Measurements from ENCODE around the gene SORBS2.

Gene SORBS2

GRCh38 chr4:185710487-185710995 is 101.5 kb downstream of the SORBS2 start:
- no peak for DNase-seq

GRCh38 chr4:185709802-185710486 is 102.0 kb downstream of the SORBS2 start:
- DNase-seq = no peak

DNA sequence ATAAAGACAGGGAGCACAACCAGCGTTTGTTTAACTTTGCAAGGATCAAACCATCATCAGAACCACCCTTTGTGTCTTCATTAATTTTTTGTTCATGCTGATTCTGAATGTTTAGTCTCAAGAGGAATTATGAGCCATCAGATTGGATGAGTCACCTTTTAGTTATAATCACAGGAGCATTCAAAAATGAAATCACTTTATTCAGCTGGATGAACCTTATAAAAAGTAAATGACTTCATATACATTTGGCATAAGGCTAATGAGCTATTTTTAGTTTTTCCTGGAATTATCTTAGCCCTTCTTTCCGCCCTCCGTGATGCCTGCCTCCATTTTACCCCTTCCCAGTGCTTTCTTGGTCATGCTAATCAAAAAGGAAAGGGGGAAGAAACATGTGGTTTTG is 103.6 kb downstream of the SORBS2 start:
- DNase-seq = no peak

DNA sequence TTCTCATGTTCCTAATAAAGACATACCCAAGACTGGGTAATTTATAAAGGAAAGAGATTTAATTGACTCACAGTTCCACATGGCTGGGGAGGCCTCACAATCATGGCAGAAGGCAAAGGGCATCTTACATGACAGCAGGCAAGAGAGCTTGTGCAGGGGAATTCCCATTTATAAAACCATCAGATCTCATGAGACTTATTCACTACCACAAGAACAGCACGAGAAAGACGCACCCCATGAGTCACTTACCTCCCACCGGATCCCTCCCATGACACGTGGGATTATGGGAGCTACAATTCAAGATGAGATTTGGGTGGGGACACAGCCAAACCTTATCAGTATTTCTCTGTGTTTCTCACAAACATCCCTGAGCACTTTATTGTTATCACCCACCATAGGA is 104.4 kb downstream of the SORBS2 start:
- peak; percentile 5 for DNase-seq

DNA sequence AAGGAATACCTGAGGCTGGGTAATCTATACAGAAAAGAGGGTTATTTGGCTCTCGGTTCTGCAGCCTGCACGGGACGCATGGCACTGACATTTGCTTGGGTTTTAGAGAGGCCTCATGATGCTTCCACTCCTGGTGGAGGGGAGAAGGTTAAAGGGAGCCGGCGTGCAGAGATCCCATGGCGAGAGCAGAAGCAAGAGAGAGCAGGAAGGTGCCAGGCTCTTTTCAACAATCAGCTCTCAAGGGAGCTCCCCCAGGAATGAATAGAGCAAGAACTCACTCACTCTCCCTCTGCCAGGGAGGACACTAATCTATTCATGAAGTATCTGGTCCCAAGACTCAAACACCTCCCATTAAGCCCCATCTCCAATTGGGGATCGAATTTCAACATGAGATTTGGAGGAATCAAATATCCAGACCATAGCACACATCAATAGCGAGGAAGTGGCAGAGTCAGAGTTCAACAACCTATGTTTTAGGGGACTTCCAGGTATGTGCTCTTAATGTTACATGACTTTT is 109.8 kb downstream of the SORBS2 start:
- no peak for DNase-seq

GRCh38 chr4:185700630-185701029 is 111.4 kb downstream of the SORBS2 start:
- no peak for DNase-seq

DNA sequence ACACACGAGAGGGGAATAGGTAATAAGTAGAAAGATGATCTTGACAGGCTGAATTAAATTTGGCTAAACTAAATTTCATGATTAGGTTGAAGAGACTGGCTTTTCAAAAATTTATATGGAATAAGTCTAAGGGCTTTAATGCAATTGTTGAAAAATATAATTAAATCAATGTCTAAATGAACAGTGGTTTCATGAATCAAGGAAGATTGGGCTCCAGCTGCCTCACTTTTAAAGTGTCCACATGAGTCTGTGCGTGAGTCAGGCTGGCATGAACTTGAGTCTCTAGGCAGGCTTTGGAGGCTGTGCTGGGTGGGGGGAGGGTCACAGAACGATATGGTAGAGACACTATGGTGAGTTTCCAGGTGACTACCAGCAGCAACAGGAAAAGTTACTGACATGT is 111.9 kb downstream of the SORBS2 start:
- no peak for DNase-seq

DNA sequence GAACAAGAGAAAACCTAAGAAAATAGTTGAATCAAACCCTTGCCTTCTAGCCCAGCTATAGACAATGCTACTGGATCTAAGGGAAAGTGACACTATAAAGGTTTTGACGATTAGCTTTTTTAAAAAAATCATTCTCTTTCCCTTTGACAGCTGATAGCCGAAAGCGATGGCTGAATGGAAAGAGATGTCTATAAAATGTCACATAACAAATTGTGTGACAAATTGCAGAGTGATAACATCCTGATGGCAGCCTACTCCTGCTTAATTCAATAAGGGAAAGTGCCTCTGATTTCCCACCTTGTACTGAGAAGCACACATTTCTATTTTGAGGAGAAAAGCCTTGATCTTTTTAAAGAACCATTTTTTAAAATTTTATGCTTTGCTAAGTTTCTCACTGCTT is 114.5 kb downstream of the SORBS2 start:
- DNase-seq = no peak

DNA sequence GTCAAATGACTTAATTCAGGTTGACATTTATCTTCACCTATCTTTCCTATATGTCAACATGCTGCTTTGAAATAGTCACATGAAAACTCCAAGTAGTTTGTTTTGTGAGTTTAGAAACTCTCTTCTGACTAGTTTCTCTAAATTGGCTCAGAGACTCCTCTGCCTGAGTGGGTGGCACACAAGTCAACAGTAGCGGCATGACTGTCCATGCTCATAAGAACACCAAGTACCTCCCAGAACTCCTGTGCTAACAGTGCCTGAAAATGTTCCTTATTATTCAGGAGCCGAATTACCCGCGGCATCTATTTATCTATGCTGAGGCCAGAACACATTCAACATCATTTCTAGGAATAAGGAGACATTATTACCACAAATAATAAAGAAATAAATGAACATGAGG is 116.3 kb downstream of the SORBS2 start:
- no peak for DNase-seq

- DNase-seq = no peak
Measured at GRCh38 chr4:185693548-185694215, 118.3 kb downstream of the SORBS2 start.

GRCh38 chr4:185689407-185689806 is 122.6 kb downstream of the SORBS2 start:
- no peak for DNase-seq

- DNase-seq = no peak
Measured at GRCh38 chr4:185685804-185686203, 126.2 kb downstream of the SORBS2 start.

DNA sequence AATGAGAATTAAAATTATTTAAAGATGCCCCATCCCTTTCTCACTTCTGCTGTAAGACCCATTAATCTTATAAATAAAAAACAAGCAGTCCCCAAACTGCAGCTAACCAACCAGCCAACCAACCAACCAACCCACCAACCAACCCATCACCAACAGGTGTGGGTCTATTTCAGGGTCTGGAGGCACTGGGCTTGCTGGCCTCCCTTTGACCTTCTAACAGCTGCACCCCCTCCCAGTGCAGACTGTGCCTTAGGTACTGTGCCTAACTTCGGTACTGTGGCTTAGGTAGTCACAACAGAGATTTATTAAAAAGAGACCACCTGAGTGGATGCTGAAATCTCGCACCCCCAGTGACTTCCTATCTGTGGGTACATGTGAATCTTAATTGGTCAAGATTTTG is 128.1 kb downstream of the SORBS2 start:
- DNase-seq = no peak

DNA sequence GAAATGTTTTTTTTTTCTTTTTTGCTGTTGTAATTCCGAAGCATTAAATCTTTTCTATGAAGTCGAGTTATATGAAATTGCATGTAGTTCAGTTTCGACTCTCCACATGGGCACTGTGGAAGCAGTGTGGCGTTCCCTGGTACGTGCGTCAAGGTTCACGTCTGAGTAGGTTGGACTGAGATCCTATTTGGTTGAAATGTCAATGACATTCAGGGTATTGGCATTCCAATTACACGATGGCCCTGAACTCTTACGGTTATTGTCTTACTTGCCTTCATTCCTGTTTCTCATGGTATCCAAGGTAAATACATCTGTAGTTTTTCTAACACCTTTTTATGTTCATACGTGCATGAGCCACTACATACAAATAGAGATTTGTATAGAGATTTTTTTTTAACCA is 128.8 kb downstream of the SORBS2 start:
- DNase-seq = no peak

DNA sequence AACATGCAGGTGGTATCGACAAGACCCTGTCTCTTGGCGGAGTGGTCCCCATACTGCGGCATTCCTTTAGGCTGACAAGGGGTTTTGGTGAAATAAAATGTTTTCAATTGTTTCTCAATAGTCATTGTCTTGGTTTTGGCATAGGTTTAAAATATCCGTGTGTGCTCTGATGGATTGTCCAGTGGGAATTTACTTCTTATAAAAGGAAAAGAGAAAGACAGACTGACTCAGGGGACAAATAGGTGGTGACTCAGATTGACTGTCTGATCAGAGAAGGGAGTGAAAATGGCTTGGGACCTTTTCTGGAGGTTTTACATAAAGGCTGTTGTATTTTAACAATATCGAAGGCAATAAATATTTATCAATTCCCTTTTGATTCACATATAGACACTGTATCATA is 129.8 kb downstream of the SORBS2 start:
- DNase-seq = no peak

GRCh38 chr4:185681604-185682003 is 130.4 kb downstream of the SORBS2 start:
- DNase-seq = no peak

DNA sequence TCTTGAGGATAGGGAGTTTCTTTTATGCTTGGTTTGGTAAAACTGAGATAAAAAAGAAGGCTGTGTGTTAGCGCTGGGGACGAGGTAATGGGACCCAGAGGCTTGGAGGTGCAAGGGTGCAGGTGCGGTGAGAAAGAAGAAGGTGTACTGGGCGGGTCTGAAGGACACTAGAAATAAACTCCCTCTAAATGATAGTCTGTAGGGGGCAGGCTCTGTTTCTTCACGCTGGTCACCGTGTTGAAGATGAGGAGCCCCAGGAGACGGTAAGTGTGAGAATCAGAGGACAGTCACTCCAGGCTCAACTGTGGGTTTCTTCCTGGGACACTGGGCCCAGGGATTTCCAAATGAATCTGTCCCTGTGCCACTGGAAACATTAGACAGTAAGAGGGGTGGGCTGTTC is 131.4 kb downstream of the SORBS2 start:
- no peak for DNase-seq

DNA sequence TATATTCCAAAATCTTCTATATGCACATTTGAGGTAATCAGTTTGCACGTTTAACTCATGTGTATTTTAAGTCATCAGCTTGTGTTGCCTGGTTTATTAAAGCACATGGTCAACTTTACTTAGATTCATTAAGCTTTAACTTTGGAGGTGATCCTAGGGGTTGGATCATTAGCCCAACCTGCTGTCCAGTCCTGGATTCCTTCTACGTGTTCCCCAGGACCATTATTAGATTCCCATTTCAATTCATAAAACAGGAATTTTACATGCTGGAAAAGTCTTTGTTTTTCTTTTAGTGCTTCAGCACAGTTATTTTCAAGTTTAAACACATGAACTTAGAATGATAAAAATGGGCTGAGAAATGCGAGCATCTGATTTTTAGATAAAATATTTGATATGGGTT is 132.5 kb downstream of the SORBS2 start:
- DNase-seq = no peak

DNA sequence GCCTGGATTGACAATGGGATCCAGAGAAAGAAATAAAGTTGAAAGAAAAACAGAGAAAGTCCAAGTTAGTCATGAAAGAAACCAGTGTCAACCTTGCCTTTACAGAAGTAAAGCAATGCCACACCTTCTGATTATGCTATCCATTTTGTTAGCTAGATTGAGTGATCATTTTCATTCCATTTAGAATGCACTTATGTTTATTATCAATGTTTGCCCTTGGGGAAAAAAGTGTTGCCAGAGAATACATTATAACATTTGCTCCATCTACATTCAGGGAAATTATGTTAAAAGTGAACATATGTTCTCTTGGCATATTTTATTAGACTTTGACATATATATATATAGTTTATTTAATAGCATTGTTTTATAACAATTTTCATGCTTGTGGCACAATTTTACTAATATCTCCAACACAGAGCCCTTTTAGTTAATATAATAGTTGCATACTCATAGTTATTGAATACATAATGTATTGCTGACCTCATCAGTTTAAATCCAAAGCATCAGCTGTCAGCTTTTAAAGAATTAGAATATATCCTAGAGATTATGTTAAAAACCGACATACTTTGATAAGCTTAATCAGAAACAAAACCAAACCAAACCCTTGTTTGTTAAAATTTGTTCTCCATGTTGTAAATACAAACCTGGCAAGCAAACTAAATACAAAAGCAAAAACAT is 134.2 kb downstream of the SORBS2 start:
- no peak for DNase-seq

GRCh38 chr4:185672618-185673017 is 139.4 kb downstream of the SORBS2 start:
- no peak for DNase-seq

DNA sequence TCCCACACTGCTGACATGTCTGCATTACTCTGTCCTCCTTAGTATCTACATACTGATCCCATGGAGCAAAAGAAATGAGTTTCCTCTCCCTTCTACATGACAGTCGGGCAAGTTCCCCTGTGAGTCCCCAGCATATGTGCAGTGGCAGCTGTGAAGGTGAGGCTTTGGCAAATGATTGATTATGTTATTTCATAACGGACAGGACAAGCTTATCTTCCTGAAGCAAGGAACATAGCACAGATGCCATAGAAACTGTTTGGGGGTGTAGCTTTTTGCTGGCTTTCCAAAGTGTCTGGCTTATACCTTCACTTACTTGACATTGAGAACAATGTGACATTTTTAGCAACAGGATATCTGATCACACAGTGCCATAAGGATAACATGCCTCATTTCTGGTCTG is 139.8 kb downstream of the SORBS2 start:
- DNase-seq = no peak

DNA sequence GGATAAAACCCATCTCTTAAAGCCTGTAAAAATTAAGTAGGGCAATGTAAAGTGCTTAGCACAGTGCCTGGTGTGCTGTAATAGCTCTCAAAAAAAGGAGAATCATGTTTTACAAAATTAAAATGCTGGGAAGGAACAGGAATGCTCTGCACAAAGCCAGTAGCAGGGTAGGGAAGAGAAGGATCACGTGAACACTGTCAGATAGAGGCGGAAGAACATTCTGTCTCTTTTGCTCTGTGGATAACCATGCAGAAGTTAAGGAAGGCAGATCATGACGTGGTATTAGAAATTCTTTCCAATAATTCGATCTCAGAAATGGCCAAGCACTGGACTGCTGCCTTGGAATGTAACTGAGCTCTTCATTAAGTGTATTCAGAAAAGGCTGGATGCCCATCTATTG is 140.5 kb downstream of the SORBS2 start:
- no peak for DNase-seq

DNA sequence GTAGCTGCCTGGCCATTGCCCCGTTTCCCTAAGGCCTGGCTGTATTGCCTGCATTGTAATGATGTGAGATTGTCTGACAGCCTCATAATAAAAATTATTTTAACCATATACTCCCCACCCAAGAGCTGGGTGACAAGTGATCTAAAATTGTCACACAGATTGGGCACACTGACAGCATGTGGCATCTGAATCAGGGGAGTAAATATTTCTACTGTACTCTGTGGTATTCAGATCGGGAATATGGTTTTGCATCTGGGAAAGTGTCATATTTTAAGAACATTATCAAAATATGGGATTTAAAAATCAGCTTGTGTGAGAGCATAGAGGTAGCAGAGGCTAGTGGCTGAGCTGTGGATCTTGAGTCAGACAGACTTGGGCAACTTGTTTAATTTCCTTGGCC is 140.9 kb downstream of the SORBS2 start:
- no peak for DNase-seq

DNA sequence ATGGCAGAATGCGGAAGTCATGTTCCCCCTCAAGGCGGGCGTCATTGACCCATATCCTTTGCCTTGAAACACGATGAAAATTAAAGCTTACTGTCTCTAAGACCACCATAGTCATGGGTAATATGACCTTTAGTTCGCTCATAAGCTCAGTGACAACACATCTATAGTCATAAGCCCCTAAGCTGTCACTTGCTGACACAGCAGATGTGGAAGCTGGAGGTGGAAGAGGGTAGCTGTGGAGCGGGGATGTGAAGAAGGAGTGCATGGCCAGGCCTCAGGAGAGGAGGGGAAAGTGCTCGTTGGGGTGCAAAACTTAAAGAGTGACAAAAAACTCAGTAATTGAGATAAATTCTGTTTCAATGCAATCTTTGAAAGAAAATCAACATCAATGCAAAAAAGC is 142.7 kb downstream of the SORBS2 start:
- no peak for DNase-seq
